ENCODE results near the gene FOXI1.
"Not testable (repeated sequence)": the region's sequence is repeated elsewhere in the genome, so short reads cannot be mapped to it uniquely, and the experiment has no call there.

Gene FOXI1

DNA sequence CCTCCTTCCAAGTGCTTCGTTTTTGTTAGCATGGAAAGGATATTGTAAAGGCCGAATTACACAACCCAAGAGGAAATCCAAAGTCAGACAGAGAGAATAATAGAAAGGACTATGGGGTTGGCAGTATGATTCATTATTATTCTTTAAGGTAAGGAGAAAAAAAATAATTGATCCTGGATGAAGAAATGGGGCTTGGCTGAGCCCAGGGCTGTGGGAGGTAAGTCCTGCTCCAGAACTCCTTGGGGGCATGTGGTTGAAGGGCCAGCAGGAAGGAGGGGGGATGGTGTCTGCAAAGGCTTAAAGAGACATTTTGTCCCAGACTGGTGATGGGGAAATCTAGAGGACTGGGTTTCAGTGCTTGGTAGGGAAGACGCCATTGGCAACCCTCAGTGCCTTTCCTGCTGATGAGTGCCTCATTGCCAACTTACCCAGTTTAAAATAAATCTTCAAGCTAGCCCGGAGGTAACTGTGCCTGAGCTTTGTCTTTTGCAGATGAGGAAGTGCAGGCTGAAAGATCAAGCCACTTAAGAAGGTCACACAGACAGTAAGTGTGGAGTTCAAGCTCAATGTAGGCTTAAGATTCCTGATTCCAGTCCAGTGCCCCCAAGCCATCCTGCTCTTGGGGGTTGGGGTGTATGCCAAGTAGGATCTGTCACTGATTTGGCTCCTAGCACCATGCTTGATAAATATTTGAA is 30.2 kb downstream of the FOXI1 start:
- TF ChIP-seq, protein P1, sequence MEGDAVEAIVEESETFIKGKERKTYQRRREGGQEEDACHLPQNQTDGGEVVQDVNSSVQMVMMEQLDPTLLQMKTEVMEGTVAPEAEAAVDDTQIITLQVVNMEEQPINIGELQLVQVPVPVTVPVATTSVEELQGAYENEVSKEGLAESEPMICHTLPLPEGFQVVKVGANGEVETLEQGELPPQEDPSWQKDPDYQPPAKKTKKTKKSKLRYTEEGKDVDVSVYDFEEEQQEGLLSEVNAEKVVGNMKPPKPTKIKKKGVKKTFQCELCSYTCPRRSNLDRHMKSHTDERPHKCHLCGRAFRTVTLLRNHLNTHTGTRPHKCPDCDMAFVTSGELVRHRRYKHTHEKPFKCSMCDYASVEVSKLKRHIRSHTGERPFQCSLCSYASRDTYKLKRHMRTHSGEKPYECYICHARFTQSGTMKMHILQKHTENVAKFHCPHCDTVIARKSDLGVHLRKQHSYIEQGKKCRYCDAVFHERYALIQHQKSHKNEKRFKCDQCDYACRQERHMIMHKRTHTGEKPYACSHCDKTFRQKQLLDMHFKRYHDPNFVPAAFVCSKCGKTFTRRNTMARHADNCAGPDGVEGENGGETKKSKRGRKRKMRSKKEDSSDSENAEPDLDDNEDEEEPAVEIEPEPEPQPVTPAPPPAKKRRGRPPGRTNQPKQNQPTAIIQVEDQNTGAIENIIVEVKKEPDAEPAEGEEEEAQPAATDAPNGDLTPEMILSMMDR (IDR thresholded peaks at IDR 0.05; ENCODE audit: unreplicated experiment in 3 of 3): no peak
- Mint-ChIP-seq H3K4me1 (no peaks in the 10 kb centered on the region), H3K4me3 (no peak overlapping the region), H3K27me3 (ENCODE audit: low read depth) (peaks cover 20% of the 10 kb centered on the region), H3K36me3 (ENCODE audit: low read depth) (no peaks in the 10 kb centered on the region), H3K27ac (no peak overlapping the region), H3K9me3 (no peaks in the 10 kb centered on the region)

GRCh38 chr5:170136506-170136905 is 30.8 kb downstream of the FOXI1 start:
- TF ChIP-seq, protein P1 (IDR thresholded peaks at IDR 0.05; ENCODE audit: unreplicated experiment in 3 of 3): no peak
- Mint-ChIP-seq H3K9me3 (no peaks in the 10 kb centered on the region), H3K4me1 (no peaks in the 10 kb centered on the region), H3K36me3 (ENCODE audit: low read depth) (no peaks in the 10 kb centered on the region), H3K4me3 (no peak overlapping the region), H3K27me3 (ENCODE audit: low read depth) (peaks cover 20% of the 10 kb centered on the region), H3K27ac (no peak overlapping the region)

- TF ChIP-seq, protein P1 (IDR thresholded peaks at IDR 0.05; ENCODE audit: unreplicated experiment in 3 of 3): no peak
- H3K4me1 Mint-ChIP-seq: no peaks in the 10 kb centered on the region
- no peak overlapping the region for H3K4me3 Mint-ChIP-seq
- H3K27ac Mint-ChIP-seq: no peak overlapping the region
- H3K36me3 Mint-ChIP-seq (ENCODE audit: low read depth): no peaks in the 10 kb centered on the region
- H3K27me3 Mint-ChIP-seq (ENCODE audit: low read depth): peaks cover 20% of the 10 kb centered on the region
- H3K9me3 Mint-ChIP-seq: no peaks in the 10 kb centered on the region
These were observed 32.1 kb downstream of the FOXI1 start for GRCh38 chr5:170137694-170138214.

- H3K9me3 Mint-ChIP-seq: no peaks in the 10 kb centered on the region
- no peaks in the 10 kb centered on the region for H3K36me3 Mint-ChIP-seq (ENCODE audit: low read depth)
- no peaks in the 10 kb centered on the region for H3K4me1 Mint-ChIP-seq
- H3K27me3 Mint-ChIP-seq (ENCODE audit: low read depth): peaks cover 20% of the 10 kb centered on the region
- H3K27ac Mint-ChIP-seq: no peak overlapping the region
- TF ChIP-seq, protein P1 (IDR thresholded peaks at IDR 0.05; ENCODE audit: unreplicated experiment in 3 of 3): no peak
- H3K4me3 Mint-ChIP-seq: no peak overlapping the region
These were observed 32.6 kb downstream of the FOXI1 start for GRCh38 chr5:170138273-170138672.

DNA sequence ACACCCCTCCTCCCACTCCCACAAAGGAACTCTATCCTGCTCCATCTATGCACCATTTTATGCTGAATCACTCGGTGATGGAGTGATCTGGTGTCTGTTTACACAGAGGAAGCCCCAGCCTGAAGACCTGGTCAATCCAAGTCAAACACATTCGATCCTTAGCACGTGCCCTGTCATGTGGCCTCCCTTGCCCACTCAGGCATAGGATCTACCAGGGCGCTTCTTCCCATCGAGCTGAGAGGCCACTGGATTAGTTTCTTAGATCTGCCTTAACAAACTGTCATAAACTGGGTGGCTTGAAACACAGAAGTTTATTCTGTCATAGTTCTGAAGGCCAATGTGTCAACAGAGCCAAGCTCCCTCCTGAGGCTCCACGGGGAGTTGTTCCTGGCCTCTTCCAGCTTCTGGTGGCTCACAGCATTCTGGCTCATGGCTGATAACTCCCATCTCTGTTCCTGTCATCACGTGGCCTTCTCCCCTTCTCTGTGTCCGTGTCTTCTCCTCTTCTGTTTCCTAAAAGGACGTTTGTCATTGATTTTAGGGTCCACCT is 34.2 kb downstream of the FOXI1 start:
- Mint-ChIP-seq H3K27ac (no peak overlapping the region), H3K36me3 (ENCODE audit: low read depth) (no peaks in the 10 kb centered on the region), H3K9me3 (no peaks in the 10 kb centered on the region), H3K4me1 (no peaks in the 10 kb centered on the region), H3K4me3 (no peak overlapping the region), H3K27me3 (ENCODE audit: low read depth) (peaks cover 12% of the 10 kb centered on the region)
- TF ChIP-seq, protein P1 (IDR thresholded peaks at IDR 0.05; ENCODE audit: unreplicated experiment in 3 of 3): no peak

- not testable (repeated sequence) for H3K27ac Mint-ChIP-seq; H3K36me3 Mint-ChIP-seq (ENCODE audit: low read depth); H3K9me3 Mint-ChIP-seq; H3K27me3 Mint-ChIP-seq (ENCODE audit: low read depth); H3K4me3 Mint-ChIP-seq; H3K4me1 Mint-ChIP-seq
These were observed 35.5 kb downstream of the FOXI1 start for GRCh38 chr5:170141196-170141595.

All from nephron (organoid).